ENCODE results near the gene ABCB9. TPM values are rescaled to one million over a fixed set of nuclear protein-coding genes. Genes with fewer than 3 reads are reported as not detected.
A peak's percentile ranks its signal among the peaks of the same experiment; 100 is the strongest.
"Not testable (repeated sequence)": the region's sequence is repeated elsewhere in the genome, so short reads cannot be mapped to it uniquely, and the experiment has no call there.

Gene ABCB9
- 6.5 TPM for total RNA-seq (ENCODE audit: insufficient read depth, low replicate concordance)

- DNase-seq (ENCODE audit: low spot score): peak; percentile 91
These were observed at the start of gene ABCB9 for GRCh38 chr12:122965851-122966742. Gene ABCB9 (minus strand): TSS chr12:122966463. CDS start chr12:122960235, 6,228 bp downstream.

GRCh38 chr12:123014473-123014872 is 48.2 kb upstream of the ABCB9 start:
- DNase-seq (ENCODE audit: low spot score): not testable (repeated sequence)

- DNase-seq (ENCODE audit: low spot score): no peak
These were observed 47.2 kb upstream of the ABCB9 start for GRCh38 chr12:123013185-123014095.

- no peak for DNase-seq (ENCODE audit: low spot score)
These were observed 45.4 kb upstream of the ABCB9 start for GRCh38 chr12:123011701-123012100.

- DNase-seq (ENCODE audit: low spot score): no peak
These were observed 44.4 kb upstream of the ABCB9 start for GRCh38 chr12:123010681-123011080.

GRCh38 chr12:123010110-123010509 is 43.8 kb upstream of the ABCB9 start:
- DNase-seq (ENCODE audit: low spot score): no peak

- DNase-seq (ENCODE audit: low spot score): no peak
These were observed 40.7 kb upstream of the ABCB9 start for GRCh38 chr12:123006977-123007376.

GRCh38 chr12:123005081-123005626 is 38.9 kb upstream of the ABCB9 start:
- no peak for DNase-seq (ENCODE audit: low spot score)

- no peak for DNase-seq (ENCODE audit: low spot score)
These were observed 38.0 kb upstream of the ABCB9 start for GRCh38 chr12:123004287-123004686.

- DNase-seq (ENCODE audit: low spot score): no peak
These were observed 37.0 kb upstream of the ABCB9 start for GRCh38 chr12:123003257-123003656.

GRCh38 chr12:123001464-123001863 is 35.2 kb upstream of the ABCB9 start:
- no peak for DNase-seq (ENCODE audit: low spot score)

- DNase-seq (ENCODE audit: low spot score): no peak
These were observed 34.3 kb upstream of the ABCB9 start for GRCh38 chr12:123000578-123000977.

GRCh38 chr12:122999986-123000420 is 33.7 kb upstream of the ABCB9 start:
- no peak for DNase-seq (ENCODE audit: low spot score)

GRCh38 chr12:122999196-122999946 is 33.1 kb upstream of the ABCB9 start:
- DNase-seq (ENCODE audit: low spot score): no peak

GRCh38 chr12:122998316-122998715 is 32.1 kb upstream of the ABCB9 start:
- no peak for DNase-seq (ENCODE audit: low spot score)

GRCh38 chr12:122997343-122998250 is 31.3 kb upstream of the ABCB9 start:
- DNase-seq (ENCODE audit: low spot score): no peak

GRCh38 chr12:122996621-122997342 is 30.5 kb upstream of the ABCB9 start:
- DNase-seq (ENCODE audit: low spot score): no peak

- DNase-seq (ENCODE audit: low spot score): no peak
These were observed 29.9 kb upstream of the ABCB9 start for GRCh38 chr12:122996188-122996601.

GRCh38 chr12:122995503-122996187 is 29.4 kb upstream of the ABCB9 start:
- DNase-seq (ENCODE audit: low spot score): no peak
